Middle frontal gyrus (tissue), 1 donor: ENCODE data around the gene CTXN2.

Source experiments
- DNase-seq: peaks from one replicate; pipeline ENCODE4 v3.0.0-alpha.2; 2015; ENCODE audit warnings: low spot score; ENCODE audit errors: extremely low spot score

Gene CTXN2

GRCh38 chr15:48221885-48222284 is 30.4 kb downstream of the CTXN2 start:
- no peak for DNase-seq

DNA sequence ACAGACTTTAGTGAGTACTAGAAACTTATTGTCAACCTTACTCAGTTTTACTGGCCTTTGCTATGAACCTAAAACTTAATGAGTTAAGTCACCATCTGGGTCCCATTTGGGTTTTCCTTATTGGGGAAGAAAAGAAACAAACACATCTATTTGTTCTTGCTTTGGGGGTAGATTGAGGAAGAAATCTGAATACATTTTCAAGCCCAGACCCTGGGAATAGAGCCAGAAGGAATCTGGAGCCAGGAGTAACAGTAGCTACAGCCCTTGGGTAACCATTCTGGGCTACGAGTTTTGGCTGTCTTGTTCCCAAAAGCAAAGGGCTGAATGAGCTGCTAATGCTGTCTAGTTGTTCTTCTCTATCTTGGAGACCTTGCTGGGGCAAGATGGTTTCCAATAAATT is 31.2 kb downstream of the CTXN2 start:
- no peak for DNase-seq

DNA sequence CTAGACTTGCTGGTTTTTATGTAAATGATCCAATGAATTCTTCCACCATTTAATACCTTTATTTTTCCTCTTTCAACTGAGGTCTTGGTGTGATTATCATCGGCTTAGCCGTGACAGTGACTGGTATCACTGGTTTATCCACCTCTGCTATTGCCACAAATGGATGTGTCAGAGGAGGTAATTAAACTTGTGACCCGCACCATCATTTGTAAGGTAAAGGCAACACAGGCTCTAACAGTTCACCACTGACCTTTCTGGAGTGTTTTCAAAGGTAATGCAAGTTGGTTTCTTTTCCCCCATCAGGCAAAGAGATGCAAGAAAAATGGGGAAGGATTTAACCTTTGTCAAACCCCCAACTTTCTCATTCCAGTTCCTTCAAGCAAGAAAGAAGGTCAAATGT is 34.3 kb downstream of the CTXN2 start:
- DNase-seq: no peak

GRCh38 chr15:48230498-48230897 is 39.0 kb downstream of the CTXN2 start:
- DNase-seq: no peak

DNA sequence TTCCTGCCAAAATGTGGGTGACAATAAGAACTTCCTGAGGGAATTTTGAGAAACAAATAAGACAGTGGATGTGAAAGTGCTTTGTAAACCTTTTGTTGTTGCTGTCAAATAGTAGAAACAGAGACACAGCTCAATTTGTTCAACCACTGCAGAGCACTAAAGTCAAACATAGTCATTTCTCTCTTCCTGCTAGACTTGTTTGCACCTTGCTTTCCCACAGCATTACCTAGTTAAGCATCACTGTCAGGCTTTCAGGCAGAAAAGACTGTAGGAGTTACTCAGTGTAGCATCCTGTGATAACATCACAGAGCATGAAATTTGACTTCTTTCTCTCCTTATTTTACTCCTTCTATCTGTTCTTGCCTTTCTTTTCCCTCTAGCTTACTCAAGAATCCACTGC is 41.8 kb downstream of the CTXN2 start:
- DNase-seq: no peak

- DNase-seq: no peak
These were observed 47.9 kb downstream of the CTXN2 start for GRCh38 chr15:48239334-48239733.

GRCh38 chr15:48242015-48242414 is 50.5 kb downstream of the CTXN2 start:
- DNase-seq: no peak

DNA sequence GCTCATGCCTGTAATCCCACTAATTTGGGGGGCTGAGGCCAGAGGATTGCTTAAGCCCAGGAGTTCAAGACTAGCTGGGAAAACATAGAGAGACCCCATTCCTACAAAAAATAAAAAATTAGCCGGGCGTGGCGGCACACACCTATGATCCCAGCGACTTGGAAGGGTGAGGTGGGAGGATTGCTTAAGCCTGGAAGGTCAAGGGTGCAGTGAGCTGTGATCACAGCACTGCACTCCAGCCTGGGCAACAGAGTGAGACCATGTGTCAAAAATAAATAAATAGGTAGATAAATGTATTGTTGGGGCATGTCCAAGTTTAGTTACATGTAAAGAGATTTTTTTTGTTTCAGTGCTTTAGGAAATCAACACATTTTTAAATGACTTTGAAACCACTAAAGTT is 51.1 kb downstream of the CTXN2 start:
- no peak for DNase-seq

DNA sequence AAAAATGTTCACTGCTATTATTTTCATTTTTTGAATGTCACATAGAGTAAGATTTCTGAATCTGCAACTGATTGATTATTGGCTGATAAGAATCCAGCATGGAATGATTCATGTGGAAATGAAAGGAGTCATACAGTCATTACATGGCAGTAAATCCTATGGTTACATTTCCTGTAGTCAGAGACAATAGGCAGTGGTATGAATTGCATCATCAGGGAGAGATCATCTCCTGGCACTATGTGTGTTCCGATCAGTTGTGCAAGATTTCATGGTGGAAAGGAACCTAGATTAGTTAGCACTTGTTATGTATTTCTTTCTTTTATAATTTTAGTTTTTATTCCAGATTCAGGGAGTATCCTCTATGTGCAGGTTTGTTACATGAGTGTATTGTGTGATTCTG is 53.5 kb downstream of the CTXN2 start:
- no peak for DNase-seq

DNA sequence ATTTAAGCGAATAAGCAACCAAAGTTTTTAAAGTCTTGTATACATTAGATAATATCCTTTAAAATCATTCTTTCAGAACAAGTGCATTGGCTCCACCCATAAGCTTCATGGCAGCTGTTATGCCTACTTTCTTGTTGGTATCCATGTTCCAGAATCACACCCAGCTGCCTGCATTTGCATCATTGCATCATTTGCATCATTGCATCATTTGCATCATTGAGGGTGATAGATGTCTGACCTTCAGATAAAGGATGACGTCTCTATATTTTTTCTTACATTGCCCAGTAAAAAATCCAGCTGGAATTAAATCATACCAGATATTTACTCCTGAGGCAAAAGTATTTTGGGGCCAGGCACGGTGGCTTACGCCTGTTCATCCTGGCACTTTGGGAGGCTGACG is 56.9 kb downstream of the CTXN2 start:
- no peak for DNase-seq

- peak; percentile 33 for DNase-seq
These were observed 59.2 kb downstream of the CTXN2 start for GRCh38 chr15:48250640-48251076.

DNA sequence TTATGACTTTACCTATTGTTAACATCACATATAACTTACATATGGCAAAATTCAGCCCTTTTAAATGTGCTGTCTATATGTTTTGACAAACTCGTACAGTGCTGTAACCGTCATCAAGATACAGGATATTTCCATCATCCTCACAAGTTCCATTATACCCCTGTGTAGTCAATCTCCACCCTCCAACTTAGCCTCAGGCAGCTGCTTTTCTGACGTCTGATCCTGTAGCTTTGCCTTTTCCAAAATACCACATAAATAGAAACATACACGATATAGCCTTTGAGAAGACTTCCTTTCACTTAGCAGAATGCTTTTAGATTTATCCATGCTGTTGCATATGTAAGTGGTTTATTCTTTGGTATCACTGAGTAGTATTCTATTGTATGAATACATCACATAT is 61.7 kb downstream of the CTXN2 start:
- no peak for DNase-seq
